Adrenal gland (tissue), 5 donors: ENCODE results near the gene FBXO36.

Experiments used
- CTCF ChIP-seq, 6 experiments: fragments of 450-650 bp in 4 of 6; fragments of 200-600 bp in 2 of 6; sonication (generic) in 1 of 6; IDR thresholded peaks; 1 replicate in 5 of 6; 2 replicates in 1 of 6; pipeline versions ENCODE4 v1.5.1 to v1.8.0; 2016 to 2021; ENCODE audit warnings: antibody characterized with exemption in 6 of 6, mild to moderate bottlenecking in 2 of 6, moderate library complexity in 1 of 6
- POLR2A ChIP-seq, 2 donors: fragments of 450-650 bp; IDR thresholded peaks; one replicate each; pipeline ENCODE4 v1.6.1; 2017; ENCODE audit warnings: antibody characterized with exemption in 2 of 2, mild to moderate bottlenecking in 2 of 2, moderate library complexity in 1 of 2
- donor health status: DM: no; HTN: no; CAD: no.

DNA sequence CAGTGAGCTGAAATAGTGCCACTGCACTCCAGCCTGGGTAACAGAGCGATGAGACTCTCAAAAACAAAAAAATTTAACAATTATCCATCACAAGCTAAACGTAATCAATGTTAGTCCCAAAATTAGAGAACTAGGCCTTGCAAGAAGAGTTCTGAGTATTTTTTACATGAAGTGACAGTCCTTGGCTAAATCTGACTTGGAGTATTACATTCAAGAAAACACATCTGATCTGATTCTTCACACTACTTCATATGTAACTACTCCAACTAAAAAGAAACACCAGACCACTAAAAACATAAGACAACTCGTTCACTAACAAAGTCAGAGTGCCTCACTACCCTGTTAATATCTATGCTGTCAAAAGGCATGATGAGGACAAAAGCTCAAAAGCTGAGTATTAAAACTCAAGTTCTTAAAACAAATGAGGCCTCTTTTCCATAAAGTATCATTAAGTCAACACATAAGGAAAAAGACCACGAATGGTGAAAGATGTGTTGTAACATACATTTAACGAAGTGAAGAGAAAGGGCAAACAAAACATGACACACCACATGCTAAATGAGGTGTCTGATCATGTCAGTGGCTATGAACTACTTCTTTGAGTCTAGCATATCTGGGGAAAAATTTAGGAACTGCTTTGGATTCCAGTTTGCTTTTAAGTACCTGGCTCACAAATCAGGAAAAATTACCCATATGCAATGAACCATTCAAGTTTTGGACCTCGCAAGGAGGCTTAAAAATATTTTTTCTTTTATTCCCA lies 42.9 kb upstream of the FBXO36 start:
- TF ChIP-seq CTCF (IDR thresholded peaks at IDR 0.05): no peak
- TF ChIP-seq POLR2A (IDR thresholded peaks at IDR 0.05): no peak
